ENCODE measurements around the gene DIP2A. TPM values are rescaled to one million over a fixed set of nuclear protein-coding genes. Genes with fewer than 3 reads are reported as not detected.

Gene DIP2A
- total and polyA plus RNA-seq, 2 experiments from 2014 or later: 18.5 to 36.3 TPM

GRCh38 chr21:46439906-46440305, 18.8 kb upstream of the DIP2A start (continued):
- TF ChIP-seq NANOG (IDR thresholded peaks at IDR 0.05; ENCODE audit: borderline replicate concordance): no peak
- no peak for TF ChIP-seq ETS1 (IDR thresholded peaks at IDR 0.05)
- TF ChIP-seq STAT1 (IDR thresholded peaks at IDR 0.05; ENCODE audit: unreplicated experiment): no peak

GRCh38 chr21:46441331-46441730, 17.4 kb upstream of the DIP2A start:
- Histone ChIP-seq H3K27ac (ENCODE audit: low read depth) (no peak overlapping the region), H2AFZ (no peak overlapping the region), H3F3A (replicated peaks; ENCODE audit: low read depth) (0 out of 2 replicates have a peak, but pooled peaks cover 6% of the 10 kb centered on the region), H3K4me2 (no peak overlapping the region), H3K27me3 (ENCODE audit: insufficient read depth) (no peaks in the 10 kb centered on the region), H3K36me3 (ENCODE audit: insufficient read depth) (peaks cover 10% of the 10 kb centered on the region; the same call in 1 of the 2 replicates), H3K4me3 (no peak overlapping the region), H3K4me1 (ENCODE audit: insufficient read depth) (no peaks in the 10 kb centered on the region), H4K20me1 (replicated peaks; ENCODE audit: insufficient read depth) (no peaks in the 10 kb centered on the region; the same call in 1 of the 2 replicates), H3K9me2 (ENCODE audit: insufficient read depth) (no peaks in the 10 kb centered on the region), H3K79me2 (replicated peaks; ENCODE audit: insufficient read depth) (no peaks in the 10 kb centered on the region)
- TF ChIP-seq ZNF114 (CRISPR knock-in tag; IDR thresholded peaks at IDR 0.05): no peak
- Mint-ChIP-seq H3K4me1 (peaks cover 16% of the 10 kb centered on the region), H3K27ac (no peak overlapping the region), H3K27me3 (ENCODE audit: insufficient read depth, low read depth, poor library complexity) (peaks cover 12% of the 10 kb centered on the region), H3K4me3 (no peak overlapping the region), H3K36me3 (ENCODE audit: low read depth) (peaks cover 80% of the 10 kb centered on the region), H3K9me3 (no peaks in the 10 kb centered on the region; the same call in 2 of the 3 replicates)
- no peak for DNase-seq (ENCODE audit: low spot score)
- no peak for ATAC-seq

- Histone ChIP-seq H3K9me2 (ENCODE audit: insufficient read depth) (no peaks in the 10 kb centered on the region), H3K27me3 (ENCODE audit: insufficient read depth) (no peaks in the 10 kb centered on the region), H3K4me2 (no peak overlapping the region), H4K20me1 (replicated peaks; ENCODE audit: insufficient read depth) (no peaks in the 10 kb centered on the region; the same call in 1 of the 2 replicates), H3K27ac (ENCODE audit: low read depth) (no peak overlapping the region), H3K4me1 (ENCODE audit: insufficient read depth) (no peaks in the 10 kb centered on the region), H3K4me3 (no peak overlapping the region), H3F3A (replicated peaks; ENCODE audit: low read depth) (0 out of 2 replicates have a peak, but pooled peaks cover 6% of the 10 kb centered on the region), H3K36me3 (ENCODE audit: insufficient read depth) (peaks cover 10% of the 10 kb centered on the region; the same call in 1 of the 2 replicates), H3K79me2 (replicated peaks; ENCODE audit: insufficient read depth) (no peaks in the 10 kb centered on the region), H2AFZ (no peak overlapping the region)
- H3K4me3 Mint-ChIP-seq: no peak overlapping the region
- peak overlapping the region; percentile 63; the same call in 1 of the 2 replicates for H3K27ac Mint-ChIP-seq
- peaks cover 16% of the 10 kb centered on the region for H3K4me1 Mint-ChIP-seq
- H3K9me3 Mint-ChIP-seq: no peaks in the 10 kb centered on the region; the same call in 2 of the 3 replicates
- H3K36me3 Mint-ChIP-seq (ENCODE audit: low read depth): peaks cover 85% of the 10 kb centered on the region
- no peak for DNase-seq (ENCODE audit: low spot score)
- ATAC-seq: no peak
- peaks cover 12% of the 10 kb centered on the region for H3K27me3 Mint-ChIP-seq (ENCODE audit: insufficient read depth, low read depth, poor library complexity)
- TF ChIP-seq REST (IDR thresholded peaks at IDR 0.05; ENCODE audit: unreplicated experiment) (no peak), CTCF (conservative IDR thresholded peaks at IDR 0.05; ENCODE audit: low read depth in 2 of 2) (no peak), ZNF331 (CRISPR knock-in tag; IDR thresholded peaks at IDR 0.05; ENCODE audit: low read depth) (no peak), POLR2AphosphoS5 (IDR thresholded peaks at IDR 0.05; ENCODE audit: low read depth) (no peak), STAT1 (IDR thresholded peaks at IDR 0.05; ENCODE audit: unreplicated experiment) (no peak), EZH2phosphoT487 (IDR thresholded peaks at IDR 0.05; ENCODE audit: unreplicated experiment) (no peak)
Measured at GRCh38 chr21:46441961-46442498, 16.7 kb upstream of the DIP2A start.

Data from GM23338 (cell line).